Endothelial cell of hepatic sinusoid (primary cell): ENCODE measurements around the gene STPG1.

Experiments
- in situ Hi-C: cut with HindIII; loops from 2 replicates; pipeline ENCODE4 v1.10.0; 2017; ENCODE audit warnings: low sequenced_read_pairs

The STPG1 gene

GRCh38 chr1:24347159-24347934 is 66.2 kb downstream of the STPG1 start:
- in situ Hi-C loops = no loop called here

GRCh38 chr1:24345334-24345733 is 68.2 kb downstream of the STPG1 start:
- in situ Hi-C loops = no loop called here

DNA sequence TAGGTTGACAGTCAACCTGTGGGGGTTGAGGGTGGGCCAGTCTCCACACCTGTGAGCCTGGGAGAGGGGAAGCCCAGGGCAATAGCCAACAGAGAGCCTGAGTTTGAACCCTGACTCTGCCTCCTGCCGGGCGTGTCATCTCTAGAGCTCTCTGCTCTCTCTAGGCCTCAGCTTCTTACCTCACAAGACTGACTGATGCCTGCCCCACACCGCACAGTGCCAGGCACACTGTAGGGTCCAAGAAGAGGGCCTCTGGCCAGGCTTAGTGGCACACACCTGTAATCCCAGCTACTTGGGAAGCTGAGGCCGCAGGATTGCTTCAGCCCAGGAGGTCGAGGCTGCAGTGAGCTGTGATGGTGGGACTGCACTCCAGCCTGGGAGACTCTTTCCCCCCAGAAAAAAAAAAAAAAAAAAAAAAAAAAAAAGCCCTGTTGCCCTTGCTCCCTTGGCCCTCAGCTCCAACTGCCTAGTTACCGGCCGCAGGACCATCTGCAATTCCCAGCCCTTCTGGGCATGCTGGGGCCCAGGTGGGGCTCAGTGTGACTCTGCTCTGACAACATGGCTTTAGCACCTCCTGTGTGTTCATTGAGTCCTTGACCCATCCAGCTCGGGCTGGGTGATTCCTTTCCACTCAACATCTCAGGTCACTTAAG is 69.4 kb downstream of the STPG1 start:
- in situ Hi-C loops = no loop called here

GRCh38 chr1:24343412-24344089 is 70.0 kb downstream of the STPG1 start:
- in situ Hi-C loops = no loop called here

DNA sequence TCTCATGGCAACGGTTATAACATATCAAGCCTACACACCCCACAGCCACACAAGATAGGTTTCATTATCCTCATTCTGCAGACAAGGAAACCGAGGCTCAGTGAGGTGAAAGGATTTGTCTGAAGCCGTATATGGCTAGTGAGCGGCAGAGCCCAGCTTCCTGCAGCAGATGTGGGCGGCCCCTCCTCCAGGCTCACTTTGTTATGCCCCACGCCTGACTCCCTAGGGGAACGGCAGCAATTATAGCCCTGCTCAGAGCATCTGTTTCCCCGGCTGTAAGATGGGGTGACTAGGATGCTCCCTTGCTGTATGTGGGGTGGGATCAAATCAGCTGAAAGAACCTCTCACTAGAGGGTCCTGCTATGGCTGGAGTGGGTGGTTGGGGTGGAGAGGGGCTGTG is 72.3 kb downstream of the STPG1 start:
- in situ Hi-C loops = no loop called here

GRCh38 chr1:24340770-24341169 is 72.8 kb downstream of the STPG1 start:
- in situ Hi-C loops = no loop called here

- in situ Hi-C loops = loop anchor here (10.0 kb wide), 1 partner anchor 145 kb away; no protein-coding TSS in a partner anchor
Observed at GRCh38 chr1:24339996-24340395, 73.6 kb downstream of the STPG1 start.

GRCh38 chr1:24338447-24338846 is 75.1 kb downstream of the STPG1 start:
- in situ Hi-C loops = loop anchor here (10.0 kb wide), 1 partner anchor 144 kb away; no protein-coding TSS in a partner anchor

DNA sequence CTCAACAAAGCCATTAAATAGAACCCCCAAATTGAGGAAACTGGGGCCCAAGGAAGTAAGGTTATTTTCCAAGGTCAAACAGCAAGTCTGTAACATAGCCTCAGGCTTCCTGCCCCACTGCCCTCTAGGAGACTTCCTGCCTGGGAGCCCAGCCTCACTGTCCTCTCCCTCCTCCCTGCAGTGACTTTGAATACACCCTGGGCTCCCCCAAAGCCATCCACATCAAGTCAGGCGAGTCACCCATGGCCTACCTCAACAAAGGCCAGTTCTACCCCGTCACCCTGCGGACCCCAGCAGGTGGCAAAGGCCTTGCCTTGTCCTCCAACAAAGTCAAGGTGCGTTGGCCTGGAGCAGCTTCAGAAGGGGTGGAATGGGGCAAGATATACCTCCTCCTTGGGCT is 76.1 kb downstream of the STPG1 start:
- in situ Hi-C loops = loop anchor here (10.0 kb wide), 1 partner anchor 143 kb away; no protein-coding TSS in a partner anchor

GRCh38 chr1:24336075-24336474 is 77.5 kb downstream of the STPG1 start:
- in situ Hi-C loops = loop anchor here (10.0 kb wide), 1 partner anchor 141 kb away; no protein-coding TSS in a partner anchor

GRCh38 chr1:24331961-24332673 is 81.5 kb downstream of the STPG1 start:
- in situ Hi-C loops = loop anchor here (5.0 to 10.0 kb wide), 2 partner anchors 50 to 137 kb away; no protein-coding TSS in a partner anchor

GRCh38 chr1:24329797-24330543 is 83.6 kb downstream of the STPG1 start:
- in situ Hi-C loops = loop anchor here (5.0 to 10.0 kb wide), 2 partner anchors 52 to 135 kb away; no protein-coding TSS in a partner anchor

GRCh38 chr1:24329331-24329730 is 84.3 kb downstream of the STPG1 start:
- in situ Hi-C loops = no loop called here

GRCh38 chr1:24327891-24328290 is 85.7 kb downstream of the STPG1 start:
- in situ Hi-C loops = no loop called here

DNA sequence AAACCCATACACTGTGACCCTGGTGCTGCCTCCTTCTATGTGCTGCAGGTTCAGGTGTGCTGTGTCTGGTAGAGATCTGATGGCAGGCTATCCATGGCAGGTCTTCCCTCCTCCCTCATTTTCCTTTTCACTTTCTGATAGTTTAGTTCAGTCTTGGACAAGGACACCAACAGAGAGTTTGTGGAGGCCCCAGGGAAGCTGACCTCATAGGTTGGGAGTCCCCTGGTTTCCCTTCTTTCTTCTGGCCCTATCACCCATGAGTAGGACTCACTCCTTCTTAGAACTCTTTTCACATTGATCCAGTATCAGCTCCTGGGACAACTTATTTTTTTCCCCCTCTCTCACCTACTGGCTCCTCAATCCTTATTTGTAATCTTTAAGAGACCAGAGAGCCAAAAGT is 86.1 kb downstream of the STPG1 start:
- in situ Hi-C loops = no loop called here

- in situ Hi-C loops = no loop called here
Observed at GRCh38 chr1:24325587-24326449, 87.8 kb downstream of the STPG1 start.

GRCh38 chr1:24324903-24325302 is 88.7 kb downstream of the STPG1 start:
- in situ Hi-C loops = no loop called here

DNA sequence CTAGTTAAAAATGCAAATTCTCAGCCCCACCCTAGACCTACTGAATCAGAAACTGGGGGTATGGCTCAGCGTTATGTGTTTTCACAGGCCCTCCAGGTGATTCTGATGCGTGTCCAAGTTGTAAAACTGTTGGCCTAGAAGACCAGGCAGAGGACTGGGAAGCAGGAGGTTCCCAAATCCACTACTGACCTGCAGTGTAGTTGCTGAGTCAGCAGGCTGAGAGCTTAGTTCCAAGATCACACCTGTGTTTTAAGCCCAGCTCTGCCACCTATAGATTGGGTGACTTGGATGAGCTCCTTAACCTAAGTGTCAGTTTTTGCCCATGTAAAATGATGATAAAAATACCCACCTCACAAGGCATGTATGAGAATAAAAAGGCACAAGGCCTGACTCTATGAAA is 90.3 kb downstream of the STPG1 start:
- in situ Hi-C loops = no loop called here

DNA sequence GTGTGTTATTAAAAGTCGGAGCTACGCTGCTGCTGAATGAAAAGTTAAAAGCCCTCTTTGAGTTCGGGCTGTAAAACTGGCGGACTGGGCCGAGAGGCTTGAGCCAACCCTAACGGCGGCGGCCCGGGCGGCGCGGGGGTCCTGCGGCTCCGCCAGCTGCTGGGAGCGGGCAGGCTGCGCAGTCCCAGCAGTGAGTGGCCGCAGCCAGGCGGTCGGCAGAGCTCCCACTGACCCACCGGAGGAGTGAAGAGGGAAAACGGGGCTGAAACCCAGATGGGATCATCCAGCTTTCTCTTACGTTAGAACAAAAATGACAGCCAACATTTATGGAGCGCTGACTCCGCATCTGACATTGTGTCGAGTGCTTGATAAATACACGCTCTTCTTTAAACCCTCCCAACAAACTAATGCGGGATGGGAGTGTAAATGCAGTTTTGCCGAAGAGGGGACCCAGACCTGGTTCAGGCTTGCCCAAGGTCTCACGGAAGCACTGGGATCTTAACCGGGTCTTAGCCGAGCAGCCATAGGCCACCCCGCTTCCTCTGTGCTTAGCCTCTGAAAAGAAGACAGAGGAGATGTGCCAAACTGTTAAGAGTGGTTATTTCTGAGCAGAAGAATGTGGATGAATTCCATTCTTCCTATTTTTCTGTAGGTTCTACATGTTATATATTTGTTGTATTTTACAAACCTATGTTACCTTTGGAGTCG is 91.0 kb downstream of the STPG1 start:
- in situ Hi-C loops = no loop called here
